HCT116 (cell line): ENCODE data around the gene CCM2. TPM values are rescaled to one million over a fixed set of nuclear protein-coding genes. Genes with fewer than 3 reads are reported as not detected.
A peak's percentile ranks its signal among the peaks of the same experiment; 100 is the strongest.

ENCODE experiments used
- ATAC-seq: fragments of 200-7000 bp; cut with Tn5 transposase; 2 replicates; pipeline ENCODE4 v1.9.1; 2020; ENCODE audit warnings: mild to moderate bottlenecking, moderate library complexity
- BruUV-seq: library from RNA; stranded (reverse); fragments of 400-500 nt; replicated peaks from 2 replicates; lab custom pipeline; 2021; lab: Mats Ljungman, UMichigan
- CTCF ChIA-PET: fragments of 300-600 bp; sonication (Branson Sonifier 250); formaldehyde crosslinking; loops from one replicate; lab custom pipeline; 2021; ENCODE audit warnings: antibody characterized with exemption; lab: Charles Lee
- POLR2A ChIA-PET: fragments of 300-600, 350-600 bp; sonication (Branson Sonifier 250); formaldehyde crosslinking; loops from one replicate; lab custom pipeline; 2021; ENCODE audit warnings: antibody characterized with exemption; lab: Charles Lee
- RAD21 ChIA-PET, 2 experiments: fragments of 300-600 bp; sonication (Branson Sonifier 250); formaldehyde crosslinking; loops; one replicate each; lab custom pipeline; 2023; ENCODE audit warnings: low total read pairs in 2 of 2; ENCODE audit not compliant: uncharacterized antibody in 2 of 2, unreplicated experiment in 2 of 2, low non-redundant PET in 1 of 2; lab: Charles Lee
- DNase-seq: peaks from one replicate; pipeline ENCODE4 v3.0.0-alpha.2; 2010; ENCODE audit warnings: low read depth, low spot score
- H2AFZ ChIP-seq: fragments of 200-600 bp; shearing (Covaris generic), sonication (generic); 2 replicates; pipeline ENCODE4 v1.6.1; 2017; ENCODE audit warnings: low read depth, mixed run types, mixed read lengths, antibody characterized with exemption, low read length; ENCODE audit not compliant: poor library complexity, severe bottlenecking
- H3K27ac ChIP-seq: 2 replicates; pipeline ENCODE4 v1.5.1; 2012; ENCODE audit warnings: low read depth, low read length
- H3K27me3 ChIP-seq: fragments of 200-600 bp; sonication (generic); 2 replicates; pipeline ENCODE4 v1.6.1; 2016; ENCODE audit warnings: mixed run types, low read length, mixed read lengths; ENCODE audit not compliant: insufficient read depth
- H3K36me3 ChIP-seq, 2 experiments: fragments of 200-500 bp in 1 of 2; fragments of 200-600 bp in 1 of 2; sonication (Bioruptor generic) in 1 of 2; sonication (generic) in 1 of 2; 2 replicates each; pipeline versions ENCODE4 v1.5.1 to v1.6.1; 2014 to 2016; ENCODE audit warnings: low read length in 2 of 2, inconsistent platforms in 1 of 2, mixed read lengths in 1 of 2, mixed run types in 1 of 2; ENCODE audit not compliant: insufficient read depth in 2 of 2, control insufficient read depth in 1 of 2
- H3K4me1 ChIP-seq, 2 experiments: fragments of 200-600 bp in 1 of 2; sonication (generic) in 1 of 2; 2 replicates each; pipeline versions ENCODE4 v1.5.1 to v1.6.1; 2012 to 2017; ENCODE audit warnings: low read length in 2 of 2, inconsistent platforms in 1 of 2, mild to moderate bottlenecking in 1 of 2, mixed read lengths in 1 of 2, mixed run types in 1 of 2, moderate library complexity in 1 of 2; ENCODE audit not compliant: insufficient read depth in 2 of 2, control insufficient read depth in 1 of 2
- H3K4me2 ChIP-seq: fragments of 200-600 bp; sonication (generic); 2 replicates; pipeline ENCODE4 v1.6.1; 2017; ENCODE audit warnings: mixed run types, low read length, mixed read lengths
- H3K4me3 ChIP-seq, 2 experiments: fragments of 200-600 bp in 1 of 2; sonication (generic) in 1 of 2; replicated peaks in 1 of 2; 2 replicates each; pipeline ENCODE4 v1.5.1; 2011 to 2016; ENCODE audit warnings: low read length in 2 of 2, control low read depth in 1 of 2, low read depth in 1 of 2, mild to moderate bottlenecking in 1 of 2, mixed read lengths in 1 of 2, mixed run types in 1 of 2
- H3K79me2 ChIP-seq: fragments of 200-600 bp; sonication (generic); 2 replicates; pipeline ENCODE4 v1.6.1; 2017; ENCODE audit warnings: mild to moderate bottlenecking, mixed run types, low read length, moderate library complexity, mixed read lengths; ENCODE audit not compliant: insufficient read depth
- H3K9ac ChIP-seq: fragments of 200-600 bp; sonication (generic); 2 replicates; pipeline ENCODE4 v1.6.1; 2016; ENCODE audit warnings: low read length, mixed read lengths
- H3K9me2 ChIP-seq: fragments of 200-600 bp; sonication (generic), shearing (Covaris generic); 2 replicates; pipeline ENCODE4 v1.6.1; 2017; ENCODE audit warnings: mixed run types, mild to moderate bottlenecking, moderate library complexity; ENCODE audit not compliant: insufficient read depth
- H3K9me3 ChIP-seq, 2 experiments: fragments of 200-500 bp in 1 of 2; fragments of 200-600 bp in 1 of 2; sonication (Bioruptor generic) in 1 of 2; sonication (generic) in 1 of 2; 2 replicates each; pipeline ENCODE4 v1.6.1; 2014 to 2017; ENCODE audit warnings: low read length in 2 of 2, mixed read lengths in 2 of 2, inconsistent platforms in 1 of 2, low read depth in 1 of 2, mild to moderate bottlenecking in 1 of 2, mixed run types in 1 of 2, moderate library complexity in 1 of 2; ENCODE audit not compliant: control insufficient read depth in 1 of 2, insufficient read depth in 1 of 2
- H4K20me1 ChIP-seq: fragments of 200-600 bp; sonication (generic), shearing (Covaris generic); 2 replicates; pipeline ENCODE4 v1.6.1; 2017; ENCODE audit warnings: mixed run types, mild to moderate bottlenecking, moderate library complexity; ENCODE audit not compliant: insufficient read depth
- CBX3 ChIP-seq: IDR thresholded peaks from 2 replicates; pipeline ENCODE4 v1.6.1; 2012; ENCODE audit warnings: low read depth
- CTCF ChIP-seq, 3 experiments: fragments of 200-600 bp in 1 of 3; sonication (generic) in 1 of 3; IDR thresholded peaks in 2 of 3; conservative IDR thresholded peaks in 1 of 3; 2 replicates each; pipeline ENCODE4 v1.5.1; 2012 to 2017; ENCODE audit warnings: low read depth in 2 of 3, low read length in 2 of 3, antibody characterized with exemption in 1 of 3, borderline replicate concordance in 1 of 3, control low read depth in 1 of 3, mild to moderate bottlenecking in 1 of 3, mixed read lengths in 1 of 3, mixed run types in 1 of 3, moderate library complexity in 1 of 3; ENCODE audit not compliant: insufficient read depth in 1 of 3
- JUND ChIP-seq: IDR thresholded peaks from 2 replicates; pipeline ENCODE4 v1.6.1; 2012
- RAD21 ChIP-seq: IDR thresholded peaks from 2 replicates; pipeline ENCODE4 v1.6.1; 2012; ENCODE audit warnings: low read depth, mild to moderate bottlenecking
- intact Hi-C: fragments of 100-400 bp; cut with micrococcal nuclease; formaldehyde crosslinking; loops from 2 replicates; pipeline ENCODE4 v1.10.0; 2022
- total RNA-seq: library from RNA; stranded (reverse); gene quantifications from one replicate; pipeline ENCODE4 v1.2.1, GENCODE V29; 2021; ENCODE audit not compliant: unreplicated experiment
- TF ChIP-seq, protein P1 (sequence below): IDR thresholded peaks from 2 replicates; pipeline ENCODE4 v1.6.1; 2012; ENCODE audit warnings: low read depth

CCM2 gene
- total RNA-seq, 1 experiment from 2014 or later: 34.4 TPM

DNA sequence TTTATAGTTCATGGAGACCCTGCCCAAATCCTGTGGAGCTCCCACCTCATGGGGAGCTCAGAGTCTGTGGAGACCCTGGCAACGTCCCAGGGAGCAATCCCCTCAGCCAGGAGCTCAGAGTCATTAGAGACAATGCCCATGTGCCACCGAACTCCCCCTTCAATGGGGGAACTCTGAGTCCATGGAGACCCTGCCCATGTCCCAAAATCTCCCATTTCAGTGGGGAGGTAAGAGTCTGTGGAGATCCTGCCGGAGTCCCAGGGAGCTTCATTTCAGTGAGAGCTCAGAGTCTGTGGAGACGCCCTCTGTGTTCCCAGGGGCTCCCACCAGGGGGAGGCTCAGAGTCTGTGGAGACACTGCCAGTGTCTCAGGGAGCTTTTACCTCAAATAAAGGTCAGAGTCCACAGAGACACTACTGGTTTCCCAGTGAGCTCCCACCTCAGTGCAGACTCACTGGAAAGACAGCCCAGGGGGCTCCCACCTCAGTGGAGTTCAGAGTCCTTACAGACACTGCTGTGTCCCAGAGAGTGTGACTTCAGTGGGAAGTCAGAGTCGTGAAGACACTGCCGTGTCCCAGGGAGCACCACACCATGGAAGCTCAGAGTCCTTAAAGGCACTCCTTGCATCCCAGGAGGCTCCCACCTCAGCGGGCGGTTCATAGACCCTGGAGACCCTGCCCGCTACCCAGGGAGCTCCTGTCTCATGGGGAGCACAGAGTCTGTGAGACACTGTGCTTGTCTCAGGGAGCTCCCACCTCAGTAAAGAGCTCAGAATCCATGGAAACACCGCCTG, 26.2 kb upstream of the CCM2 start:
- ATAC-seq: peak; percentile 82
- H3K36me3 ChIP-seq: no peaks in the 10 kb centered on the region; a peak in 1 of 4 replicates

More for the DNA sequence above, 26.2 kb upstream of the CCM2 start:
- ChIA-PET POLR2A (interaction anchor here (0.7 to 1.5 kb wide), 4 partner anchors 9 to 368 kb away, joined by 3 to 10 read pairs (median 3); no protein-coding TSS in a partner anchor), RAD21 (interaction anchor here (0.9 to 2.0 kb wide), 3 partner anchors 162 to 164 kb away, joined by 5 to 28 read pairs (median 13); no protein-coding TSS in a partner anchor), CTCF (interaction anchor here (0.6 to 3.2 kb wide), 10 partner anchors 23 to 287 kb away, joined by 3 to 114 read pairs (median 4); partner anchors contain the start of gene CCM2)
- no peak for TF ChIP-seq JUND
- peak; percentile 62 for TF ChIP-seq RAD21
- peak; percentile 56 to 66 (median 58); a peak in 5 of 6 replicates for TF ChIP-seq CTCF (IDR thresholded peaks at IDR 0.05 in 2 of 3, conservative IDR thresholded peaks at IDR 0.05 in 1 of 3; ENCODE audit: borderline replicate concordance in 1 of 3, insufficient read depth in 1 of 3, low read depth in 2 of 3, low read length in 2 of 3)
- TF ChIP-seq CBX3: no peak
- TF ChIP-seq, protein P1, sequence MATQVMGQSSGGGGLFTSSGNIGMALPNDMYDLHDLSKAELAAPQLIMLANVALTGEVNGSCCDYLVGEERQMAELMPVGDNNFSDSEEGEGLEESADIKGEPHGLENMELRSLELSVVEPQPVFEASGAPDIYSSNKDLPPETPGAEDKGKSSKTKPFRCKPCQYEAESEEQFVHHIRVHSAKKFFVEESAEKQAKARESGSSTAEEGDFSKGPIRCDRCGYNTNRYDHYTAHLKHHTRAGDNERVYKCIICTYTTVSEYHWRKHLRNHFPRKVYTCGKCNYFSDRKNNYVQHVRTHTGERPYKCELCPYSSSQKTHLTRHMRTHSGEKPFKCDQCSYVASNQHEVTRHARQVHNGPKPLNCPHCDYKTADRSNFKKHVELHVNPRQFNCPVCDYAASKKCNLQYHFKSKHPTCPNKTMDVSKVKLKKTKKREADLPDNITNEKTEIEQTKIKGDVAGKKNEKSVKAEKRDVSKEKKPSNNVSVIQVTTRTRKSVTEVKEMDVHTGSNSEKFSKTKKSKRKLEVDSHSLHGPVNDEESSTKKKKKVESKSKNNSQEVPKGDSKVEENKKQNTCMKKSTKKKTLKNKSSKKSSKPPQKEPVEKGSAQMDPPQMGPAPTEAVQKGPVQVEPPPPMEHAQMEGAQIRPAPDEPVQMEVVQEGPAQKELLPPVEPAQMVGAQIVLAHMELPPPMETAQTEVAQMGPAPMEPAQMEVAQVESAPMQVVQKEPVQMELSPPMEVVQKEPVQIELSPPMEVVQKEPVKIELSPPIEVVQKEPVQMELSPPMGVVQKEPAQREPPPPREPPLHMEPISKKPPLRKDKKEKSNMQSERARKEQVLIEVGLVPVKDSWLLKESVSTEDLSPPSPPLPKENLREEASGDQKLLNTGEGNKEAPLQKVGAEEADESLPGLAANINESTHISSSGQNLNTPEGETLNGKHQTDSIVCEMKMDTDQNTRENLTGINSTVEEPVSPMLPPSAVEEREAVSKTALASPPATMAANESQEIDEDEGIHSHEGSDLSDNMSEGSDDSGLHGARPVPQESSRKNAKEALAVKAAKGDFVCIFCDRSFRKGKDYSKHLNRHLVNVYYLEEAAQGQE: no peak
- Histone ChIP-seq H3K9me2 (no peaks in the 10 kb centered on the region), H3K79me2 (no peaks in the 10 kb centered on the region), H3K4me1 (peaks cover 0 to 3% of the 10 kb centered on the region in 2 experiments; a peak in 1 of 4 replicates), H3K4me3 (no peak overlapping the region), H3K9ac (no peak overlapping the region), H2AFZ (no peak overlapping the region), H3K27me3 (no peaks in the 10 kb centered on the region), H3K27ac (no peak overlapping the region), H4K20me1 (no peaks in the 10 kb centered on the region), H3K9me3 (no peaks in the 10 kb centered on the region), H3K4me2 (no peak overlapping the region)
- intact Hi-C loops: loop anchor here (1.0 kb wide), 1 partner anchor 162 kb away; no protein-coding TSS in a partner anchor
- no peak for DNase-seq
- no TSS peak for BruUV-seq
